Nephron (organoid): ENCODE results near the gene PMFBP1.
A peak's percentile ranks its signal among the peaks of the same experiment; 100 is the strongest.

Source experiments
- H3K27ac Mint-ChIP-seq, 3 experiments: 2 replicates each; pipeline ENCODE4 v1.8.0; 2020; ENCODE audit warnings: mixed read lengths in 3 of 3, mild to moderate bottlenecking in 2 of 3, moderate library complexity in 1 of 3
- H3K27me3 Mint-ChIP-seq: 2 replicates; pipeline ENCODE4 v1.8.0; 2021; ENCODE audit warnings: low read depth, mild to moderate bottlenecking, moderate library complexity, mixed read lengths
- H3K36me3 Mint-ChIP-seq: 2 replicates; pipeline ENCODE4 v1.8.0; 2020; ENCODE audit warnings: low read depth, mixed read lengths
- H3K4me1 Mint-ChIP-seq: 2 replicates; pipeline ENCODE4 v1.8.0; 2020; ENCODE audit warnings: mixed read lengths
- H3K4me3 Mint-ChIP-seq, 3 experiments: 2 replicates each; pipeline ENCODE4 v1.8.0; 2020; ENCODE audit warnings: mild to moderate bottlenecking in 3 of 3, mixed read lengths in 3 of 3, moderate library complexity in 2 of 3
- H3K9me3 Mint-ChIP-seq: 2 replicates; pipeline ENCODE4 v1.8.0; 2020; ENCODE audit warnings: mixed read lengths
- TF ChIP-seq, protein P1 (sequence below), 3 experiments: fragments of 200-600 bp; sonication (generic); IDR thresholded peaks; one replicate each; pipeline ENCODE4 v1.5.0; 2021; ENCODE audit warnings: antibody characterized with exemption in 3 of 3; ENCODE audit not compliant: unreplicated experiment in 3 of 3

PMFBP1 gene

DNA sequence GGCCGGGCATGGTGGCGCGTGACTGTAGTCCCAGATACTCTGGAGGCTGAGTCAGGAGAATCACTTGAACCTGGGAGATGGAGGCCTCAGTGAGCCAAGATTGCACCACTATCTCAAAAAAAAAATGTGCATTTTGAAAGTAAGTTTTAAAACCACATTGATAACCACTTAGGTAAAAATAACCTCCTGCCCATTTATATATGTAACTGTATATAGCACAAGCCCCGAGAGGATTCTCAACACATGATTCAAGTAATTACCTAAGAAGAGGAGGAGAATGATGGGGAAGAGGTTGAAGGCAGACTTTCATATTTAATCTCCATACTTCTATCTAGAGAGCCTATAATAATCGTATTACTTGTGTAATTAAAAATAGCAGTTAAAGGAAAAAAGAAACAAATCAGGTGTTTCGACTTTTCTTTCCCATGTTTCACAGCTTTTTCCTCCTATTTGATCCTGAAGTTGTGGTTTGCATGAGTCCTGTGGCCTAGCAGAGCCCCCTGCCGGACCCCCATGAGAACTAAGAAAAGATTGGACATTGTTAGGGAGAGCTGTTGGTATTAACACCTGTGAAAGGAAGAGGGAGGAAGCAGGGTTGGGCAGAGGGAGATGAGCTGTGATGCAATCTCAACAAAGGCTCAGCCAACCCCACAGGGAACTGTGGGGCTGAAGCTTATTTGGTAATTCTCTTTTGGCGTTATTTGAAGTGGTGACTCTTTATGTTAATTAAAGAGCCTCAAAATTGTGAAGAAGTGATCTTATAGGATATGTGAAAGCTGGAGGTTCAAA lies 22.1 kb downstream of the PMFBP1 start:
- Mint-ChIP-seq H3K27ac (no peak overlapping the region), H3K4me3 (no peak overlapping the region), H3K9me3 (peaks cover 9% of the 10 kb centered on the region), H3K27me3 (no peaks in the 10 kb centered on the region), H3K36me3 (no peaks in the 10 kb centered on the region), H3K4me1 (no peaks in the 10 kb centered on the region)
- TF ChIP-seq, protein P1, sequence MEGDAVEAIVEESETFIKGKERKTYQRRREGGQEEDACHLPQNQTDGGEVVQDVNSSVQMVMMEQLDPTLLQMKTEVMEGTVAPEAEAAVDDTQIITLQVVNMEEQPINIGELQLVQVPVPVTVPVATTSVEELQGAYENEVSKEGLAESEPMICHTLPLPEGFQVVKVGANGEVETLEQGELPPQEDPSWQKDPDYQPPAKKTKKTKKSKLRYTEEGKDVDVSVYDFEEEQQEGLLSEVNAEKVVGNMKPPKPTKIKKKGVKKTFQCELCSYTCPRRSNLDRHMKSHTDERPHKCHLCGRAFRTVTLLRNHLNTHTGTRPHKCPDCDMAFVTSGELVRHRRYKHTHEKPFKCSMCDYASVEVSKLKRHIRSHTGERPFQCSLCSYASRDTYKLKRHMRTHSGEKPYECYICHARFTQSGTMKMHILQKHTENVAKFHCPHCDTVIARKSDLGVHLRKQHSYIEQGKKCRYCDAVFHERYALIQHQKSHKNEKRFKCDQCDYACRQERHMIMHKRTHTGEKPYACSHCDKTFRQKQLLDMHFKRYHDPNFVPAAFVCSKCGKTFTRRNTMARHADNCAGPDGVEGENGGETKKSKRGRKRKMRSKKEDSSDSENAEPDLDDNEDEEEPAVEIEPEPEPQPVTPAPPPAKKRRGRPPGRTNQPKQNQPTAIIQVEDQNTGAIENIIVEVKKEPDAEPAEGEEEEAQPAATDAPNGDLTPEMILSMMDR (IDR thresholded peaks at IDR 0.05; ENCODE audit: unreplicated experiment in 3 of 3) = peak in 1 of 3 experiments; percentile 14

- H3K4me3 Mint-ChIP-seq = no peak overlapping the region
- peaks cover 7% of the 10 kb centered on the region for H3K9me3 Mint-ChIP-seq
- H3K27ac Mint-ChIP-seq = no peak overlapping the region
- H3K4me1 Mint-ChIP-seq = no peaks in the 10 kb centered on the region
- no peaks in the 10 kb centered on the region for H3K27me3 Mint-ChIP-seq
- TF ChIP-seq, protein P1 (IDR thresholded peaks at IDR 0.05; ENCODE audit: unreplicated experiment in 3 of 3) = no peak
- no peaks in the 10 kb centered on the region for H3K36me3 Mint-ChIP-seq
Measured at GRCh38 chr16:72142476-72142875, 29.5 kb downstream of the PMFBP1 start.

DNA sequence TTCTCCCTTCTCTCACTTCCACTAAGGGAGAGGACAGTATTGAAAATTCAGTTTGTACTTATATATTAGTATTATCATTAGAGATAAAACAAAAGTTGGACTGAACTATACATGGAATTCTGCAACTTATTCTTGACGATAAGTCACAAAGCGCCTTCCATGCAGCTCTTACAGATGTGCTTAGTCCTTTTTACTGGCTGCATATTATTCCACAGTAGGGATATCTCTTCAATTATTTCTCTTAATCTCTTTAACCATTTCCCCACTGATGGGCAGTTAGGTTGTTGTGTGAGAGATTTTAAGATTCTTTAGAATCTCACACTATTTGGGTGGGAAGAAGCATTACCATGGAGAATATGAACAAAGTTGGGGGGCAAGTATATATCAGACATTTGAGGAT lies 32.0 kb downstream of the PMFBP1 start:
- H3K27ac Mint-ChIP-seq = no peak overlapping the region
- H3K9me3 Mint-ChIP-seq = no peaks in the 10 kb centered on the region
- H3K4me1 Mint-ChIP-seq = no peaks in the 10 kb centered on the region
- no peaks in the 10 kb centered on the region for H3K36me3 Mint-ChIP-seq
- H3K27me3 Mint-ChIP-seq = no peaks in the 10 kb centered on the region
- TF ChIP-seq, protein P1 (IDR thresholded peaks at IDR 0.05; ENCODE audit: unreplicated experiment in 3 of 3) = no peak
- H3K4me3 Mint-ChIP-seq = no peak overlapping the region

DNA sequence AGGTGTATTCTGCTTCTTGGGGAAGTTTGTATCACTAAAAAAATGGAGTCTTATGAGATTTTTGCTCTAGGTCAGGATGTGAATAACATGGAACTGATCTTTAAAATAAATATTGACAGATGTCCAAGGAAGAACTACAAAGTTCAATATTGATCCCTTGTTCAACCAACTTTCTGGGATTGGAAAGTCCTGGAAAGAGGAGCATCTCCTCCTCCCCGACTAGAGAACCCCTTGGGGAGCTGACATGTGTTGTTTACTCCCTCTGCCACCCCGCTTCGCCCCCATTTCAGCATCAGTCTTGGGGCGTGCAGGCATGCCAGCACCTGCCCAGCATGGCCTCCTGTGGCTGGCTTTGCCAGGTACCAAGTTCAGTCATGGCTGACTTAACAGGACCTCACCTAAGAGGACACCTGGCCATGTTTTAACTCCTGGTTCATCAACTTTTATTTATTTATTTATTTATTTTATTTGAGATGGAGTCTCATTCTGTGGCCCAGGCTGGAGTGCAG lies 33.8 kb downstream of the PMFBP1 start:
- Mint-ChIP-seq H3K4me1 (no peaks in the 10 kb centered on the region), H3K4me3 (no peak overlapping the region), H3K27ac (no peak overlapping the region), H3K27me3 (no peaks in the 10 kb centered on the region), H3K36me3 (no peaks in the 10 kb centered on the region), H3K9me3 (no peaks in the 10 kb centered on the region)
- TF ChIP-seq, protein P1 (IDR thresholded peaks at IDR 0.05; ENCODE audit: unreplicated experiment in 3 of 3) = no peak

DNA sequence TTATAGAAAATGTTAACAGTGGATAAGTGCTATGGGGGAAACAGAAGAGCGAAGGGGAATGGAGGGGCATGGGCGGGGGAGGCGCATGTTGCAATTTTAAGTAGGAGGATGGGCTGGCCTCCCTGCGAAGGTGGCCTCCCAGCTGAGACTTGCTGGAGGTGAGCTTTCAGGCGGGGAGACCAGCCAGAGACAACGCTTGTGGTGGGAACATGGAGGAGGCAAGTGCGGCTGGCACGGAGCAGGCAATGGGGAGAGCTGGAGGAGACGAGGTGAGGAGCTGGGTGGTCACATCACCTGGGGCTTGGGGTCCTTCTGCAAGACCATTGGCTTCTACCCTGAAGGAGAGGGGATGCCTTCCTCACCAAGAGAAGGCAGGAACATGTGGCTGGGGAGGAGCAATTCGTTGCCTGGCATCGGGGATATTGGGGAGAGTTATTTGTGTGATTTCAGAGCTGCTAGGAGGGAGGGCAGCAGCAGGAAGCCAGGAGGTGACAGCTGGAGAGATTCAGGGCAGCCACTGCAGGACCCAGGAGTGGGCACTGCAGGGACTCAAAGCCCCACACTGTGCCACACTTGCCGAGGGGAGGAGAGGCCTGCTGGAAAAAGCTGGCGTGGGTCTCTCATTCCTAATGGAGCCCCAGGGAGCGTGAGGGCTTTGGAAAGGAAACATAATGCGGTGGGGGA lies 34.4 kb downstream of the PMFBP1 start:
- Mint-ChIP-seq H3K4me1 (no peaks in the 10 kb centered on the region), H3K9me3 (no peaks in the 10 kb centered on the region), H3K4me3 (no peak overlapping the region), H3K36me3 (no peaks in the 10 kb centered on the region), H3K27ac (no peak overlapping the region), H3K27me3 (no peaks in the 10 kb centered on the region)
- TF ChIP-seq, protein P1 (IDR thresholded peaks at IDR 0.05; ENCODE audit: unreplicated experiment in 3 of 3) = no peak
